Smooth muscle cell (in vitro differentiated cells): ENCODE data around the gene SORBS2. TPM values are rescaled to one million over a fixed set of nuclear protein-coding genes. Genes with fewer than 3 reads are reported as not detected.

ENCODE experiments used
- DNase-seq: peaks from one replicate; lab custom pipeline; 2025; ENCODE audit not compliant: unreplicated experiment; lab: John Stamatoyannopoulos, UW
- H2AFZ ChIP-seq: fragments of 200-600 bp; sonication (generic); 2 replicates; pipeline ENCODE4 v1.6.0; 2016; ENCODE audit warnings: antibody characterized with exemption, low read depth, mild to moderate bottlenecking
- H3F3A ChIP-seq: fragments of 200-600 bp; sonication (generic); 2 replicates; pipeline ENCODE4 v1.6.0; 2017; ENCODE audit warnings: antibody characterized with exemption, low read depth
- H3K27ac ChIP-seq: fragments of 200-600 bp; sonication (generic); 2 replicates; pipeline ENCODE4 v1.5.1; 2016; ENCODE audit warnings: low read depth, mild to moderate bottlenecking
- H3K27me3 ChIP-seq: fragments of 200-600 bp; sonication (generic); 2 replicates; pipeline ENCODE4 v1.6.1; 2016; ENCODE audit warnings: low read depth, mild to moderate bottlenecking
- H3K36me3 ChIP-seq: fragments of 200-600 bp; sonication (generic); 2 replicates; pipeline ENCODE4 v1.5.1; 2016; ENCODE audit warnings: low read depth
- H3K4me1 ChIP-seq: fragments of 200-600 bp; sonication (generic); 2 replicates; pipeline ENCODE4 v1.5.1; 2016; ENCODE audit warnings: low read depth
- H3K4me2 ChIP-seq: fragments of 200-600 bp; sonication (generic); 2 replicates; pipeline ENCODE4 v1.6.0; 2016; ENCODE audit warnings: mild to moderate bottlenecking
- H3K4me3 ChIP-seq: fragments of 200-600 bp; sonication (generic); 2 replicates; pipeline ENCODE4 v1.5.1; 2016; ENCODE audit warnings: mild to moderate bottlenecking
- H3K79me2 ChIP-seq: fragments of 200-600 bp; sonication (generic); 2 replicates; pipeline ENCODE4 v1.6.0; 2016; ENCODE audit warnings: low read depth, mild to moderate bottlenecking
- H3K9ac ChIP-seq: fragments of 200-600 bp; sonication (generic); 2 replicates; pipeline ENCODE4 v1.6.0; 2016; ENCODE audit warnings: low read depth
- H3K9me3 ChIP-seq: fragments of 200-600 bp; sonication (generic); replicated peaks from 2 replicates; pipeline ENCODE4 v1.5.1; 2016; ENCODE audit warnings: low read depth
- H4K20me1 ChIP-seq: fragments of 200-600 bp; sonication (generic); 2 replicates; pipeline ENCODE4 v1.6.0; 2016; ENCODE audit warnings: low read depth
- WGBS: methylation state at CpG from one replicate; pipeline ENCODE4 v1.1.7; 2016; ENCODE audit warnings: low lambda C conversion rate; 5-methylcytosine and 5-hydroxymethylcytosine counted together
- polyA plus RNA-seq: library from polyadenylated mRNA; unstranded; fragments of >200 nt; fragmentation: Nextera tagmentation; extraction: Ambion mirVana; gene quantifications from 2 replicates; pipeline ENCODE4 v1.2.1, GENCODE V29; 2016
- total RNA-seq: library from RNA; depleted of rRNA; stranded (reverse); fragments of >200 nt; gene quantifications from 2 replicates; pipeline ENCODE4 v1.2.3, GENCODE V29; 2014
- TF ChIP-seq, protein P1 (sequence below): fragments of 200-600 bp; sonication (generic); IDR thresholded peaks from 2 replicates; pipeline ENCODE4 v1.5.1; 2017; ENCODE audit warnings: borderline replicate concordance, mild to moderate bottlenecking, antibody characterized with exemption; ENCODE audit not compliant: insufficient read depth, poor library complexity, severe bottlenecking

Gene SORBS2
- total and polyA plus RNA-seq, 2 experiments from 2014 or later = 9.0 to 36.6 TPM

DNA sequence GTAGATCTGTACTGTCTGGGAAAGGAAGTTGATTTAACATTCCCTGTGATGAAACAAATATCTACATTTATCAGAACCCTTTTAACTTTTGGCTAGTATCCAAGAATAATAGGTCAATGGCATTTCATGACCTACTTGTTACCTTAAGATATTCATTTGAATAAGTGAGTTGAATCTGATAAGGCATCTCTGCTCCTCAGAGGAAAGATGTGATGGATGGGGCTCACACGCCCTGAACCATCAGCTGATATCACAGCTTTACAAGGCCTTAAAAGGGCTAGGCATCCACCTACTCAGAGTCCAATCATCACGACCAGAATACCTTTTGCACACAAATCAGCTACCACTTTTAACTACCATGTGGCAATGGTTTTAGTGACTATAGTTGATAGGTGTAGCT, 186.5 kb downstream of the SORBS2 start:
- no peak overlapping the region for H2AFZ ChIP-seq
- H3K36me3 ChIP-seq = no peaks in the 10 kb centered on the region
- H3K9me3 ChIP-seq = no peaks in the 10 kb centered on the region
- no peak for DNase-seq
- H3K9ac ChIP-seq = no peak overlapping the region
- no peaks in the 10 kb centered on the region for H4K20me1 ChIP-seq
- no peaks in the 10 kb centered on the region for H3K79me2 ChIP-seq
- no peaks in the 10 kb centered on the region for H3F3A ChIP-seq
- no peak overlapping the region for H3K4me3 ChIP-seq
- no peak overlapping the region for H3K4me2 ChIP-seq
- no peaks in the 10 kb centered on the region for H3K4me1 ChIP-seq
- no peaks in the 10 kb centered on the region for H3K27me3 ChIP-seq
- WGBS = 71% methylated on average over 2 of the region's 2 CpGs
- H3K27ac ChIP-seq = no peak overlapping the region
- TF ChIP-seq, protein P1, sequence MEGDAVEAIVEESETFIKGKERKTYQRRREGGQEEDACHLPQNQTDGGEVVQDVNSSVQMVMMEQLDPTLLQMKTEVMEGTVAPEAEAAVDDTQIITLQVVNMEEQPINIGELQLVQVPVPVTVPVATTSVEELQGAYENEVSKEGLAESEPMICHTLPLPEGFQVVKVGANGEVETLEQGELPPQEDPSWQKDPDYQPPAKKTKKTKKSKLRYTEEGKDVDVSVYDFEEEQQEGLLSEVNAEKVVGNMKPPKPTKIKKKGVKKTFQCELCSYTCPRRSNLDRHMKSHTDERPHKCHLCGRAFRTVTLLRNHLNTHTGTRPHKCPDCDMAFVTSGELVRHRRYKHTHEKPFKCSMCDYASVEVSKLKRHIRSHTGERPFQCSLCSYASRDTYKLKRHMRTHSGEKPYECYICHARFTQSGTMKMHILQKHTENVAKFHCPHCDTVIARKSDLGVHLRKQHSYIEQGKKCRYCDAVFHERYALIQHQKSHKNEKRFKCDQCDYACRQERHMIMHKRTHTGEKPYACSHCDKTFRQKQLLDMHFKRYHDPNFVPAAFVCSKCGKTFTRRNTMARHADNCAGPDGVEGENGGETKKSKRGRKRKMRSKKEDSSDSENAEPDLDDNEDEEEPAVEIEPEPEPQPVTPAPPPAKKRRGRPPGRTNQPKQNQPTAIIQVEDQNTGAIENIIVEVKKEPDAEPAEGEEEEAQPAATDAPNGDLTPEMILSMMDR = no peak

DNA sequence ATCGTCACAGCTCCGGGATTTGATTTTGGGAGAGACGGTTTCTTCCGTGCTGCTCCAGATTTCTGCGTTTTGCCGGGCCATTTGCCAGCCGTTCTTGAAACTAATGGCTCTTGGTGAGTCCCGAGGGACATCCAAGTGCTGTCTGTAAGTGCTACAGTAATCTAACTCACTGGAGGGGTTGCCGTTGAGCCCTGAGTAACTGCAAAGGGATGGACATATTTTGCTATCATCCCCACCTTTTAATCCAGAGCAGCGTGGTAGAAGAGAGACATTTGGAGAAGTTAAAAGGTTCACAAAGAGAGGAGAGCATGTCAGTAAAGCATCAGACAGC, 187.8 kb downstream of the SORBS2 start:
- Histone ChIP-seq H3F3A (no peaks in the 10 kb centered on the region), H3K4me1 (no peaks in the 10 kb centered on the region), H3K9ac (no peak overlapping the region), H3K27ac (no peak overlapping the region), H3K36me3 (no peaks in the 10 kb centered on the region), H3K4me3 (no peak overlapping the region), H4K20me1 (no peaks in the 10 kb centered on the region), H3K4me2 (no peak overlapping the region), H3K9me3 (no peaks in the 10 kb centered on the region), H3K79me2 (no peaks in the 10 kb centered on the region), H2AFZ (no peak overlapping the region), H3K27me3 (no peaks in the 10 kb centered on the region)
- 95% methylated on average over 10 of the region's 10 CpGs for WGBS
- TF ChIP-seq, protein P1 = no peak
- DNase-seq = no peak

DNA sequence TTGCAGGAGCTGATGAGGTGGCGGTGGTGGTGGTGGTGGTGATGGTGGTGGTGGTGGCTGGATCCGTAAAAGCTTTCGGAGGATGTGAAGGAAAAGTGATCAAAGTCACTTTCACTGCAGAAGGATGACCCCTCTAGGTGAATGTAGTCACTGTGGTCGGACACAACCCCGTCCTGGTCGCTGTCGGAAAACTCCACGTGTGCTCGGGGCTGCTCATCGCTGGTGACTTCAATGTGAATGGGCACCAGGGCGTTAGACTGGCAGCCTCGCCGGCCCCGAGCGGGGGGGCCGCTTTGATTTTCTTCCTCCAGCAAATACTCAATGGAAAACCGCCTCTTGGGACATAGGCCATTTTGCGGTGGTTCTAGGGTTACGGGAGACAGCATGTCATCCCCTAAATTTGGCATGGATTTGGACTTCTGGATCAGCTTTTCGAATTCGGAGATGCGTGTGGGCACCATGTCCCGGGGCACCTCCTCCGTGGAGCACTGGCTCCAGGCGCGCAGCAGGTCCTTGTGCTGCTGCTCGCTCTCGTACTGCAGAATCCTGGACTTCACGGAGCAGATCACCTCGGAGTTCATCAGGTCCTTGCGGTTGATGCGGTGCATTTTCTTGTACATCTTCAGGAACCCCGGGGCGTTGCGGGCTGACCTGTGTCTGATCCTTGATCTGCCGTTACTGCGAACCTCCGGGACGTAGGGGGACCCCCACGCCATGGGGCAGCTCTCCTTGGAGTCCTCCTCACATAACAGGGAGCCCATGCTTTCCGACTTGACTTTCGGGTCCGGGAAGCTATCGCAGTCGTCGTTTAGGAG, 188.3 kb downstream of the SORBS2 start:
- Histone ChIP-seq H3K27ac (no peak overlapping the region), H3K4me1 (no peaks in the 10 kb centered on the region), H3F3A (no peaks in the 10 kb centered on the region), H3K79me2 (no peaks in the 10 kb centered on the region), H3K4me3 (no peak overlapping the region), H3K36me3 (no peaks in the 10 kb centered on the region), H3K9me3 (no peaks in the 10 kb centered on the region), H3K27me3 (no peaks in the 10 kb centered on the region), H3K9ac (no peak overlapping the region), H3K4me2 (no peak overlapping the region), H2AFZ (no peak overlapping the region), H4K20me1 (no peaks in the 10 kb centered on the region)
- TF ChIP-seq, protein P1 = no peak
- WGBS = 97% methylated on average over 45 of the region's 46 CpGs
- no peak for DNase-seq

DNA sequence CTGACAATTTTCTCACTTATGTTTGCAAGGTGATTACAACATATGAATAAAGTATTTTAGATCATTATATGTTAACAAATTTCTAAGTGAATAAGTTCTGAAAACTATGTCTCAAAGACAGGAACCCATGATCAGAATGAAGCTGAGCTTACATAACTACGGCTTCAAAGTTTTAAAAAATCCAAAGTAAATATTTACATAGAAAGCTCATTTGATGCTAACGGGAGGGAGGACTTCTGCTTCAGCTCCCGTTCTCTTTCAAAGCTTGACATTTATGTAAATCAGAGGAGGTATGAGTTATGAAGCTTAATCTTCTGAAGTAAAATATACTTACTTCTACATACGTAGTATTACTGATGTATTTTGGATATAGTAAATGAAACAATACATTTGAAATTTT, 203.8 kb downstream of the SORBS2 start:
- DNase-seq = no peak
- no peaks in the 10 kb centered on the region for H3K9me3 ChIP-seq
- H2AFZ ChIP-seq = no peak overlapping the region
- H3K27ac ChIP-seq = no peak overlapping the region
- H4K20me1 ChIP-seq = no peaks in the 10 kb centered on the region
- 69% methylated on average over 4 of the region's 4 CpGs for WGBS
- H3K4me1 ChIP-seq = no peaks in the 10 kb centered on the region
- H3F3A ChIP-seq = no peaks in the 10 kb centered on the region
- H3K9ac ChIP-seq = no peak overlapping the region
- no peak overlapping the region for H3K4me3 ChIP-seq
- TF ChIP-seq, protein P1 = no peak
- H3K4me2 ChIP-seq = no peak overlapping the region
- H3K79me2 ChIP-seq = no peaks in the 10 kb centered on the region
- H3K27me3 ChIP-seq = peaks cover 6% of the 10 kb centered on the region
- H3K36me3 ChIP-seq = no peaks in the 10 kb centered on the region
